CD4-positive, alpha-beta memory T cell (primary cell): ENCODE results near the gene ZNF607. TPM values are rescaled to one million over a fixed set of nuclear protein-coding genes. Genes with fewer than 3 reads are reported as not detected.

Source experiments
- CTCF ChIA-PET: fragments of 350-600 bp; sonication (Branson Sonifier 250); formaldehyde crosslinking; loops from one replicate; lab custom pipeline; 2021; ENCODE audit warnings: inconsistent platforms; ENCODE audit not compliant: partially characterized antibody; lab: Charles Lee
- POLR2A ChIA-PET: fragments of 350-600 bp; sonication (Branson Sonifier 250); formaldehyde crosslinking; loops from one replicate; lab custom pipeline; 2021; ENCODE audit not compliant: partially characterized antibody; lab: Charles Lee
- DNase-seq, 5 donors: peaks; one replicate each; pipeline versions ENCODE4 v3.0.0 to v3.0.0-alpha.2; 2020 to 2022; ENCODE audit warnings: mixed read lengths in 1 of 5
- H3K27ac ChIP-seq: one replicate; pipeline ENCODE4 v1.7.0; 2013; ENCODE audit warnings: low read depth, low read length
- H3K27me3 ChIP-seq: 2 replicates; pipeline ENCODE4 v1.7.0; 2013; ENCODE audit warnings: mild to moderate bottlenecking, low read length, moderate library complexity; ENCODE audit not compliant: insufficient read depth
- H3K36me3 ChIP-seq: 2 replicates; pipeline ENCODE4 v1.7.0; 2013; ENCODE audit warnings: mild to moderate bottlenecking, low read length, moderate library complexity; ENCODE audit not compliant: insufficient read depth
- H3K4me1 ChIP-seq: 2 replicates; pipeline ENCODE4 v1.7.0; 2013; ENCODE audit warnings: mild to moderate bottlenecking, low read length, moderate library complexity; ENCODE audit not compliant: insufficient read depth
- H3K4me3 ChIP-seq, 2 donors: one replicate each; pipeline ENCODE4 v1.7.0; 2013; ENCODE audit warnings: low read length in 2 of 2, mild to moderate bottlenecking in 1 of 2
- H3K9me3 ChIP-seq, 2 donors: one replicate each; pipeline ENCODE4 v1.7.0; 2013; ENCODE audit warnings: low read length in 2 of 2, control low read depth in 1 of 2; ENCODE audit not compliant: control insufficient read depth in 1 of 2
- H3K27ac Mint-ChIP-seq, 7 donors: one replicate each; pipeline ENCODE4 v1.8.0; 2020 to 2021; ENCODE audit warnings: mixed read lengths in 7 of 7, mild to moderate bottlenecking in 6 of 7, inconsistent platforms in 3 of 7, moderate library complexity in 3 of 7
- H3K27me3 Mint-ChIP-seq, 2 donors: one replicate each; pipeline ENCODE4 v1.8.0; 2020 to 2021; ENCODE audit warnings: mixed read lengths in 2 of 2
- H3K36me3 Mint-ChIP-seq, 2 donors: one replicate each; pipeline ENCODE4 v1.8.0; 2020 to 2021; ENCODE audit warnings: mixed read lengths in 2 of 2, inconsistent platforms in 1 of 2, mild to moderate bottlenecking in 1 of 2
- H3K4me1 Mint-ChIP-seq, 4 donors: one replicate each; pipeline ENCODE4 v1.8.0; 2020 to 2021; ENCODE audit warnings: mixed read lengths in 4 of 4, mild to moderate bottlenecking in 1 of 4
- H3K4me3 Mint-ChIP-seq, 8 donors: one replicate each; pipeline ENCODE4 v1.8.0; 2020 to 2021; ENCODE audit warnings: mixed read lengths in 8 of 8, mild to moderate bottlenecking in 7 of 8, moderate library complexity in 6 of 8, inconsistent platforms in 3 of 8
- H3K9me3 Mint-ChIP-seq, 8 donors: one replicate each; pipeline ENCODE4 v1.8.0; 2020 to 2021; ENCODE audit warnings: mixed read lengths in 8 of 8, mild to moderate bottlenecking in 5 of 8, inconsistent platforms in 3 of 8, moderate library complexity in 1 of 8
- intact Hi-C: fragments of 100-400 bp; cut with micrococcal nuclease; formaldehyde crosslinking; loops from one replicate; pipeline ENCODE4 v1.15.1; 2023
- polyA plus RNA-seq, 2 donors: library from polyadenylated mRNA; unstranded; fragments of 300-500 nt; fragmentation: Illumina TruSeq; gene quantifications; one replicate each; pipeline ENCODE4 v1.2.3, GENCODE V29; 2021
- total RNA-seq, 2 experiments: library from RNA; stranded (reverse); gene quantifications; one replicate each; pipeline ENCODE4 v1.2.3, GENCODE V29; 2021

The ZNF607 gene
- total and polyA plus RNA-seq, 4 experiments from 2014 or later: 5.4 to 13.0 (median 9.7) TPM

DNA sequence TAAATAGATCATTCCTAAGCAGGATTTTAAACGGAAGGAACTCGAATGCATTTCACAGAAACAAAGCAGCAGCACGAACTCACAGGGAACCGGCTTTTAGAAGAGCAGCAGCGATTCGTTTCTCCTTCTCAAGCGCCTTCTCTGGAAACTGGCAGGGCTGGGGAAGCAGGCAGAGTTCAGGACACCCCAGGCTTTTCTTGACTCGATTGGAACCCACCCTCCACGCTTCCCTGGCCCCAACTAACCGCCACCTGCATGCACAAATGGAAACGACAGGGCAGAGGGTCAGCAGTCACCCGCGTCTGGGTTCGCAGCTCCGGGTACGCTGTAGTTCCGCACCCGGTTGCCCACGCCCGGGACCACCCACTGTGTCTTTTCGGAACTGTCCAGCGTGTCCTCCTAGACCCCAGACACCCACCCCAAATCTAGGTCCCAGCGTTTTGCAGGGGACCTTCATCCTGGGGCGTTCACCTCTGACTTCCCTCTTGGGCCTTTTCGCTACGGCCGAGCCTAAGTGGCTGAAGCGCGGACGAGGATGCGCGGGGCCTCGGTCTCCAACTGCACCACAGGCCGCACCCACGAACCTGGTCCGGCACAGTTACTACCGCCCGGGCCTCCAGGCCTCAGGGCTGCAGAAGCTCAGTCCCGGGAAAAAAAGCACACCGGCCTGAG is 64.8 kb downstream of the ZNF607 start:
- H3K4me1 ChIP-seq: peaks cover 20% of the 10 kb centered on the region
- no peaks in the 10 kb centered on the region for H3K9me3 ChIP-seq
- peaks cover 11 to 20% of the 10 kb centered on the region in 2 donors for H3K36me3 Mint-ChIP-seq
- peak overlapping the region; percentile 92 to 98 (median 95) for H3K27ac Mint-ChIP-seq
- peak overlapping the region; percentile 83 to 96 (median 95) for H3K4me3 Mint-ChIP-seq
- no peaks in the 10 kb centered on the region for H3K27me3 ChIP-seq
- H3K4me1 Mint-ChIP-seq: peaks cover 18 to 40% (median 26%) of the 10 kb centered on the region in 4 donors
- H3K9me3 Mint-ChIP-seq: peaks cover 0 to 14% (median 4%) of the 10 kb centered on the region in 8 donors
- intact Hi-C loops: loop anchor here (1.0 to 10.0 kb wide), 7 partner anchors 38 to 340 kb away; partner anchors contain the start of genes ZNF540, ZNF569, ZNF571 and ZNF573
- peak in 4 of 5 donors; percentile 13 to 40 (median 20) for DNase-seq
- no peaks in the 10 kb centered on the region for H3K36me3 ChIP-seq
- POLR2A ChIA-PET: interaction anchor here (0.6 to 2.4 kb wide), 7 partner anchors 36 to 1440 kb away, joined by 3 to 18 read pairs (median 3); partner anchors contain the start of genes ZNF146, ZNF345, ZNF540 and ZNF565
- H3K4me3 ChIP-seq: peak overlapping the region; percentile 73 to 78
- H3K27me3 Mint-ChIP-seq: no peaks in the 10 kb centered on the region
- CTCF ChIA-PET: no interaction called here
- H3K27ac ChIP-seq: peak overlapping the region; percentile 81

DNA sequence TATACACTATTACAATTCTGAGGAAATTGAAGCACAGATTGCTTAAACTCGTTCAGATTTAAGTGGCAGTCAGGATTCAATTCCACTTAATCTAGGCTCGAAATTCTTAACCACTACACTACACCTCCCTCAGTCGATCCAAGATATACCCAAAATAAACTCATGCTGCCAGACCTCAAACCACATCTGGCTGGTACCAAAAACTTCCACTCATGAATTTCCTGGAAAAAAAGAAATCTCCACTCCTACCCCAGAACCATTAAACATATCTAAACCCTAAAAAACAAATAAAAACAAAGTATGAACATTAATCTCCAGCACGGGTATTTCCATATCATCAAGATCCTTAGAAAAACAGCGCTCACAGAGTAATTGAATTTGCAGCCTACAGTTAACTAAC is 65.4 kb downstream of the ZNF607 start:
- peak overlapping the region; percentile 83 to 96 (median 95) for H3K4me3 Mint-ChIP-seq
- ChIA-PET POLR2A (interaction anchor here (1.4 to 2.4 kb wide), 3 partner anchors 38 to 147 kb away, joined by 3 to 18 read pairs (median 7); partner anchors contain the start of genes ZNF540, ZNF571 and ZNF793), CTCF (no interaction called here)
- no peaks in the 10 kb centered on the region for H3K27me3 Mint-ChIP-seq
- peak overlapping the region; percentile 92 to 98 (median 95) for H3K27ac Mint-ChIP-seq
- no peak for DNase-seq
- peaks cover 0 to 17% (median 3%) of the 10 kb centered on the region in 8 donors for H3K9me3 Mint-ChIP-seq
- Histone ChIP-seq H3K9me3 (no peaks in the 10 kb centered on the region), H3K27ac (peak overlapping the region; percentile 81), H3K4me3 (peak overlapping the region; percentile 73 to 78), H3K4me1 (peaks cover 20% of the 10 kb centered on the region), H3K27me3 (no peaks in the 10 kb centered on the region), H3K36me3 (no peaks in the 10 kb centered on the region)
- H3K36me3 Mint-ChIP-seq: peaks cover 18 to 23% of the 10 kb centered on the region in 2 donors
- intact Hi-C loops: loop anchor here (2.0 to 10.0 kb wide), 4 partner anchors 39 to 339 kb away; partner anchors contain the start of genes ZNF573 and ZNF793
- peaks cover 18 to 40% (median 26%) of the 10 kb centered on the region in 4 donors for H3K4me1 Mint-ChIP-seq

Other genes with a start within 250 kb of the ZNF607 start
- gene ZNF793, start 212.8 kb downstream of the ZNF607 start, total RNA-seq: 10 to 100 TPM; 10.2 to 13.8 TPM
- 1 to 10 TPM; 1.5 to 1.7 TPM for gene ZNF793, start 212.8 kb downstream of the ZNF607 start, polyA plus RNA-seq
- 10 to 100 TPM; 10.1 to 14.2 TPM for gene ZNF571, start 125.0 kb downstream of the ZNF607 start, total RNA-seq
- gene ZNF571, start 125.0 kb downstream of the ZNF607 start, polyA plus RNA-seq: 1 to 10 TPM; 5.8 to 9.3 TPM
- gene ZNF540, start 124.9 kb downstream of the ZNF607 start, total RNA-seq: 10 to 100 TPM; 24.2 to 24.5 TPM
- 1 to 10 TPM; 4.8 TPM for gene ZNF540, start 124.9 kb downstream of the ZNF607 start, polyA plus RNA-seq
- 10 to 100 TPM; 21.8 to 24.4 TPM for gene ZFP30, start 64.3 kb downstream of the ZNF607 start, total RNA-seq
- gene ZFP30, start 64.3 kb downstream of the ZNF607 start, polyA plus RNA-seq: 1 to 10 TPM; 1.4 to 2.7 TPM
- gene ZNF573, start 59.8 kb upstream of the ZNF607 start, total RNA-seq: 10 to 100 TPM; 30.5 to 31.1 TPM
- gene ZNF573, start 59.8 kb upstream of the ZNF607 start, polyA plus RNA-seq: 10 to 100 TPM in 1 of 2 donors, 1 to 10 TPM in 1; 3.1 to 13.8 TPM
- not detected for gene WDR87, start 186.8 kb upstream of the ZNF607 start, total RNA-seq
- not detected for gene WDR87, start 186.8 kb upstream of the ZNF607 start, polyA plus RNA-seq
- 10 to 100 TPM; 31.8 to 35.0 TPM for gene SIPA1L3, start 187.4 kb upstream of the ZNF607 start, total RNA-seq
- gene SIPA1L3, start 187.4 kb upstream of the ZNF607 start, polyA plus RNA-seq: 1 to 10 TPM in 1 of 2 donors, under 1 TPM in 1; 0.39 to 3.8 TPM